ENCODE data around the gene HORMAD2.
"Not testable (repeated sequence)": the region's sequence is repeated elsewhere in the genome, so short reads cannot be mapped to it uniquely, and the experiment has no call there.

The HORMAD2 gene

DNA sequence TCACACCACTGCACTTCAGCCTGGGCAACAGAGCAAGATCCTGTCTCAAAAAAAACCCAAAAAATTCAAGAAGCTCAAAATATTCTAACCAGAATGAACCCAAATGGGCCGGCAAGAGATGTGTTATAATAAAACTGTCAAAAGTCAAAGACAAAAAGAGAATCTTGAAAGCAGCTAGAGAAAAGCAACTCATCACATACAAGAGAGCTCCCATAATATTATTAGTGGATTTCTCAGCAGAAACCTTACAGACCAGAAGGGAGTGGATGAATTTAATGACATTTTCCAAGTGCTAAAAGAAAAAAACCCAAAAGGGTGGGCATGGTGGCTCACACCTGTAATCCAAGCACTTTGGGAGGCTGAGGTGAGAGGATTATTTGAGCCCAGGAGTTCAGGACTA lies 22.9 kb upstream of the HORMAD2 start:
- DNase-seq: no peak

GRCh38 chr22:30059346-30060020 lies 20.8 kb upstream of the HORMAD2 start:
- not testable (repeated sequence) for DNase-seq

DNA sequence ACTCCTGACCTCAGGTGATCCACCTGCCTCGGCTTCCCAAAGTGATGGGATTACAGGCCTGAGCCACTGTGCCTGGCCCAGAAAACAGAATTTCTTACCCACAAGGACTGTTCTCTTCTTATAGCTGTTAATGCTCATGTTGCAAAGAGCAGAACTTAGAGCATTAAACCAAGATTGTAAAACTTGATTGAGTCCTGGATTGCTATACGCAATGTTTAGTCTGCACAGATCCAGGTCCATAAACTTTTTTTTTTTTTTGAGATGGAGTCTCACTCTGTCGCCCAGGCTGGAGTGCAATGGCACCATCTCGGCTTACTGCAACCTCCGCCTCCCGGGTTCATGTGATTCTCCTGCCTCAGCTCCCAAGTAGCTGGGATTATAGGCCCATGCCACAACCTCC lies 19.2 kb upstream of the HORMAD2 start:
- DNase-seq: not testable (repeated sequence)

DNA sequence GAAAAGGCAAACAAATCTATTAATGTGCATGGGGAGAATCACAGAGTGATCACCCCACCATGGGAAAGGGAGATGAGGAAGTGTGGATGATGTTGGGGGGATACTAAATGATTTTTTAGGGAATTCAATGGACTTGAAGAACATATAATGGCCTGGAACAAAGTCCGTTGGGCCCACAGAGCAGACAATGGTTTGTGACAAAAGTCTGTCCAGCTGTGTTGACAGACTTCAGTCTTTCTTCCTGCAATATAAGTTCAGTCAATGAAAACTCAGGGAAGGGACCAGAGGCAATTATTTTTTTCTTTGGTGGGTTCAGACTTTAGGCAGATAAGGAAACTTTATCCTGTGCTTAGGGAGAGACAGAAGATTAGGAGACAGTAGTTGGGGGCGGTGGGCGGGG lies 18.0 kb upstream of the HORMAD2 start:
- no peak for DNase-seq

DNA sequence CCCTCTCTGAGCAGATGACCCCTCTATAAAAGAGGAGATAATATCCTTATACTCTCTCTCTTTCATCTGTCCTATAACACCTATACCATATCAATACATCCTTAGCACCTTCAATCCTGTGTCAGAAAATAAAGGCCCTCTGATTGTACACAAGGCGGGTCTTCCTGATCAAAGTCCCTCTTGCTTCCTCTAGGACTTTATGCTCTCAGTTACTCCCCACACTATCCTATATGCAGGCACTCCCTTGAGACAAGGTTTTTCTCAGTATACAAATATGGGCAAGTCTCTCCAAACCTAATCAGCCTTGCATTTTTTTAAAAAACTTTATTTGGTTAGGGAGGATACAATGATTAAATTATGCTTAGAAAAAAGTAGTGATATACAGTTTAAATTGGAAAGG lies 17.3 kb upstream of the HORMAD2 start:
- no peak for DNase-seq

GRCh38 chr22:30064172-30064571 lies 16.1 kb upstream of the HORMAD2 start:
- no peak for DNase-seq

GRCh38 chr22:30073743-30074142 lies 6.5 kb upstream of the HORMAD2 start:
- DNase-seq: no peak

- no peak for DNase-seq
These were observed 6.1 kb upstream of the HORMAD2 start for GRCh38 chr22:30074147-30074546.

GRCh38 chr22:30074994-30075393 lies 5.3 kb upstream of the HORMAD2 start:
- no peak for DNase-seq

DNA sequence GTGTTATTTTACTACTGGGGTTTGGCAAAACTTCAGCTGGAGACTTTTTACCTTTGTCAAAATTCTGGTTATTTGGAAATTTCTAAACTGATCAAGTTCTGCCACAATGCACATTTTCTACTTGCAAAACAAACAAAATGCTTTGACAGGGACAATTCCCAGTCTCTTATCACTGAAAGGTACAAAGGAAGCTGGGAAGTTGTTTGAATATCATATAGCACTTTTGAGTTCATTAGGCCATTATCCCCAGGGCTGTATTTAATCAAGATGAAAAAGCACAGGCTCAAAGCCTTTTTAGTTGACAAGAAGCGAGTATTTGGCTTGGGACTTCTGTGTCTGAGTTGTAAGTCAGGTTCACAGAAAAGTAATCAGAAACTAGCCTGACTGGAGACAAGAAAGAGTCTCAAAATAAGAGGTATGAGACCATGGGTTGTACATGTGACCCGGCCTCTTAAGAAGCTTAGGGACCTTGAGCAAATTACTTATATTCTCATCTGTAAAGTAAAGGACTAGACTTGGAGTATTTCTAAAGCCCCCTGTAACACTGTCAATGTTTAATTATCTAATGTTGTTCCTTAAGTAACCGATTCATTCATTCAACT lies 2.9 kb upstream of the HORMAD2 start:
- no peak for DNase-seq

- peak; percentile 39 for DNase-seq
These were observed 1.6 kb upstream of the HORMAD2 start for GRCh38 chr22:30078320-30079311.

GRCh38 chr22:30080805-30081204 lies 541 bp downstream of the HORMAD2 start:
- no peak for DNase-seq

DNA sequence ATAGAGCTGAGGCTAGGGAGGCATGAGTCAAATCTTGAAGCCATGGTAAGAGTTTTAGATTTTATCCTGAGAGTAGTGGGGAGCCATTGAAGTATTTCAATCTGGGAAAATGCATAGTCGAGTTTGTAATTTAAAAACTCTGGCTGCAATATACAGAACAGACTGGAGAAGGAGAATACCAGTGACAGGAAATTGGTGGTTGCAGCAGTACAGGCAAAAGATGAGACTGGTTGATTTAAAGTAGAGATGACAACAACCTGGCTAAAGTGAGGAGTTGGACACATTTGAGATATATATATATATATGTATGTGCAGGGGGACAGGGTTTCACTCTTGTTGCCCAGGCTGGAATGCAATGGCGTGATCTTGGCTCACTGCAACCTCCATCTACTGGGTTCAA lies 6.2 kb downstream of the HORMAD2 start:
- no peak for DNase-seq

DNA sequence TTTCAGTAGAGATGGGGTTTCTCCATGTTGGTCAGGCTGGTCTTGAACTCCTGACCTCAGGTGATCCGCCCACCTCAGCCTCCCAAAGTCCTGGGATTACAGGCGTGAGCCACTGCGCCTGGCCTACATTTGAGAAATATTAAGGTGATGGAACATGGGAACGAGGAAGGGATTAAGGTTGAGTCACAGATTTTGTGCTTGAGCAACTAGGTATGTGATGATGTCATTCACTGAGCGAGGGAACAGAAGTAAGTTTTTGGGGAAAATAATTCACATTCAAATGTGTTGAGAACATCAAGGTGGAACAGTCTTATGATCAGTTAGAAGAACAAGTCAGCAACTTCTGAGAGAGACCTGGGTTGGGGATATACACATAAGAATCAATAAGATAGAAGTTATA lies 6.8 kb downstream of the HORMAD2 start:
- DNase-seq: not testable (repeated sequence)

GRCh38 chr22:30087611-30088010 lies 7.3 kb downstream of the HORMAD2 start:
- DNase-seq: no peak

DNA sequence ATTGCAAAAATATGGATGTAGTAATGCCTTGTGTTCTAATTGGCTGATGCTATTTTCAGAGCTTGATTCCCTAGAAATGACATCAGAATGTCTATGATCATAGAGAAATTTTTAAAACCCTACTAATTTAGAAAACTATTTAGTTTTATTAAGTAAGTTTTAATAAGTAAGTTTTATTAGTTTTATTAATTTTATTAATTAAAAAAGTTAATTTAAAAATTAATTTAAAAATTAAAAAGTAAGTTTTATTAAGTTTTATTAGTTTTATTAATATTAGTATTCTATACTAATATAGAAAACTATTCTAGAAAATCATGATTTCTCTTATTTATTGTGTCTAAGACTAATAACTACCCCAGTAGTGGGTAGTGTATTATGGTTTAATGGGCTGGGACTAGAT lies 8.2 kb downstream of the HORMAD2 start:
- no peak for DNase-seq

DNA sequence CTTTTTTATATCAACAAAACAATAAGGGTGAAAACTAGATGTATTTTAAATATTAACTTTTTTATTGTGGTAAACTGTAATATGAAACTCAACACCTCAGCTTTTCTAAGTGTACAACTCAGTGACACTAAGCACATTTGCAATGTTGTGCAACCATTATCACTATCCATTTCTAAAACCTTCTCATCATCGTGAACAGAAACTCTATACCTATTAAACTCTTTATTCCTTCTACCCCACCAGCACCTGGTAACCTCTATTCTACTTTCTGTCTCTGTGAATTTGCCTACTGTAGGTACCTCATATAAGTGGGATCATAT lies 9.4 kb downstream of the HORMAD2 start:
- DNase-seq: no peak

DNA sequence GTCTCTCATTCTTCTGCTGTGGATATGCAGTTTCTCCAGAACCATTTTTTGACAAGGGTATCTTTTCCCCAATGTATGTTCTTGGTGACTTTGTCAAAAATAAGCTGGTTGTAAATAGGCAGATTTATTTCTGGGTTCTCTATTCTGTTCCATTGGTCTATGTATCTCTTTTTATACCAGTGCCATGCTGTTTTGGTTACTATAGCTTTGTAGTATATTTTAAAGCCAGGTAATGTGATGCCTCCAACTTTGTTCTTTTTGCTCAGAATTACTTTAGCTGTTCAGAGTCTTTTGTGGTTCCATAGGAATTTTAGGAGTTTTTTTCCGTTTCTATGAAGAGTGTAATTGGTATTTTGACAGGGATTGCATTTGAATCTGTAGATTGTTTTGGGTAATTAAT lies 12.4 kb downstream of the HORMAD2 start:
- DNase-seq: no peak

DNA sequence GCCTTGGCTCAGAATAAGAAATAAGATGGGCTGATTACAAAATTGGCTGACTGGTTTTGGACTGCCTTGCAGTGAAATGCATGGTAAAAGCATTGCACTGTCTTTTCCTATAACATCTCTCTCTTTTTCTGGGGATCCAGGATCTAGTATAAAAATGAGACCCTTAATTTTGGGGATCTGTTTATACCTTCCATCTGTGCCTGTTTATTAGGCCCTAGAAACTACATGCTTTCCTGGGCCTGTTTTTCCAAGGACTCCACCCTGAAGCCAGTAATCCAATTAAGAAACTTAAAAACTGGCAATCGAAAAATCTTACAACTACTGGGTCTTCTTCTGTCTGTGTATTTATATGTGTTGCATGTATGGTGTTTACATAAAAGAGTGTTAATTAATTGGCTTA lies 14.5 kb downstream of the HORMAD2 start:
- no peak for DNase-seq

DNA sequence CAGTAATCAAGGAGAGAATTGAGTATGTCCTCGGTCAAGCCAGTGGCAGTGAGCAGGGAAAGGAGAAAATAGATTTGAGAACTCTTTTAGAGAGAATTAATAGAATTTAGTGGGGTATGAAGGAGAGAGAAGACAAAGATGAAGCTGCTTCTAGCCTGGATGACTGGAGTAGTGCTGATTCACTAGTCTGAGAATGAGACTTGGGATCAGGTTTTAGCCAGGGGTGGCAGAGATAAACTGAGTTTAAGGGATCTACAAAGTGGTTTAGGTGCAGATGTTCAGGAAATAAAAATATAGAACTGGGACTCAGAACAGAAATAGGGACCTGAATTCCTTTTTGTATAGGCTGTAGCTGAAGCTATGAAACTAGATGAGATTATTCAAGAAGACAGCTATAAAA lies 17.6 kb downstream of the HORMAD2 start:
- no peak for DNase-seq

GRCh38 chr22:30100770-30101169 lies 20.5 kb downstream of the HORMAD2 start:
- DNase-seq: peak; percentile 10

DNA sequence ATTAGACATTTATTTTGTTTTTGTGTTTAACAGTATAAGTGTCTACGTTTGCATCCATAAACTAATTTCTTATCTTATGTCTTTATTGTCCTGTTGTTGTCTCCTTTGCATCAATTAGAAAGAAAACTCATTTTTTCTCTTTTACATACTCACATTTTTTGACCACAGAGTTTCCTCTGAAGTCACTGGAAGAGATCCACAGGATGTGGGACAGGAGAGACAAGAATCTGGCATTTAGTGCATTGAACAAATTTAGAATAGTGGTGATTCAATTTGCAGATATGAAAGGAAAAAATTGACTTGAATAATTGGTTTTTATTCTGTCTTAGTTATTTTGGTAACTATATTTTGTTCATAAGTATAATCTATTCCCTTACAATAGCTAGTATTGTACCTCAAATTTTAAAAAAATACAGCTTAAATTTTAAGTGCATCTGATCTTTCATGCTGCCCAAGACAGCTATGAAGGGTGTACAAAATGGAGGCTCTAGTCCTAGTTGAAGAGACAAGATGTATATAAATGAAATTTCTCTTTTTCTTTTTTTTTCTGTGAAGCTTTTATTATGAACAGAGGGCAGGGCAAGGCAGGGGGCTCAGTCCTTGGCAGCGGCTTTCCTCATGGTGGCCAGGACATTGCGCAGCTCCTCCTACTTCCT lies 24.4 kb downstream of the HORMAD2 start:
- DNase-seq: peak; percentile 12

GRCh38 chr22:30105483-30105882 lies 25.2 kb downstream of the HORMAD2 start:
- no peak for DNase-seq
